HUES6 (cell line): Measurements from ENCODE around the gene PPP2R2B.

Source experiments
- H3K27ac ChIP-seq: 2 replicates; pipeline ENCODE4 v1.7.0; 2013; ENCODE audit warnings: low read depth, mild to moderate bottlenecking, low read length, inconsistent platforms
- H3K27me3 ChIP-seq: 2 replicates; pipeline ENCODE4 v1.6.1; 2013; ENCODE audit warnings: low read length; ENCODE audit not compliant: control insufficient read depth, insufficient read depth
- H3K36me3 ChIP-seq: 2 replicates; pipeline ENCODE4 v1.6.1; 2013; ENCODE audit warnings: low read length; ENCODE audit not compliant: control insufficient read depth, insufficient read depth
- H3K4me1 ChIP-seq: 2 replicates; pipeline ENCODE4 v1.6.1; 2013; ENCODE audit warnings: low read length; ENCODE audit not compliant: control insufficient read depth, insufficient read depth
- H3K4me3 ChIP-seq: 2 replicates; pipeline ENCODE4 v1.5.1; 2013; ENCODE audit warnings: low read depth, low read length
- H3K9ac ChIP-seq: one replicate; pipeline ENCODE4 v1.6.1; 2013; ENCODE audit warnings: mild to moderate bottlenecking, low read length
- H3K9me3 ChIP-seq: 2 replicates; pipeline ENCODE4 v1.6.1; 2013; ENCODE audit warnings: low read depth, low read length; ENCODE audit not compliant: control insufficient read depth, insufficient read depth

PPP2R2B gene

DNA sequence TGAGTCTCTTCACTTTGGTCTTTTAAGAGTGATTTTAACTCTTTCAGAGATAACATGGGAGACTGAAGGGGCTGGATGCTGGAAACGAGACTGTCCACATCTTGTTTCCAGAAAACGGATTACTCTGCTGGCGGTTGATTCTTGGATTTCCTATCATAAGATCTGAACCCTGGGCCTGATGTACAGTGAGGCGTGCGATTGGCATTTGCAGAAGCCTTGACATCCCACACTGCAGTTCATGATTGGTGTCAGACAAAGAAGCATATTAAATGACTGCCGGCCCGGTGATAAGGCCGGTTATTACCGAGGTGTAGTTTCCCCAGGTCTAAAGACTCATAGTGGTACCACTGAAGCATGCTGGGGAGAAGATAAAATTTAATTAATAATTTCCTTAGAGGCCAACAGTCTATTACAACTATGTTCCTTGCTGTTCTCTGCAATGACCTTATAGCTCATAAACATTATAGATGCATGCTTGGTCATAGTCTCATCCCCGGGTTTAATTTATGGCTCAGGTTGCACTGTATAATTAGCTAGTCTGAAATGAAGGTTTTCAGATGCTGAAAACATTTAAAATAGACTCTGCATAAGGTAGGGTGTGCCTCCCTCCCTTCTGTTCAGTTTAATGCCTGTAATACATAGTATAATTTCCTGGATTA lies 99.2 kb downstream of the PPP2R2B start:
- Histone ChIP-seq H3K4me3 (no peak overlapping the region), H3K9ac (no peak overlapping the region), H3K4me1 (no peaks in the 10 kb centered on the region), H3K36me3 (no peaks in the 10 kb centered on the region), H3K27ac (no peak overlapping the region), H3K27me3 (no peaks in the 10 kb centered on the region), H3K9me3 (peaks cover 7% of the 10 kb centered on the region; the same call in 1 of the 2 replicates)

DNA sequence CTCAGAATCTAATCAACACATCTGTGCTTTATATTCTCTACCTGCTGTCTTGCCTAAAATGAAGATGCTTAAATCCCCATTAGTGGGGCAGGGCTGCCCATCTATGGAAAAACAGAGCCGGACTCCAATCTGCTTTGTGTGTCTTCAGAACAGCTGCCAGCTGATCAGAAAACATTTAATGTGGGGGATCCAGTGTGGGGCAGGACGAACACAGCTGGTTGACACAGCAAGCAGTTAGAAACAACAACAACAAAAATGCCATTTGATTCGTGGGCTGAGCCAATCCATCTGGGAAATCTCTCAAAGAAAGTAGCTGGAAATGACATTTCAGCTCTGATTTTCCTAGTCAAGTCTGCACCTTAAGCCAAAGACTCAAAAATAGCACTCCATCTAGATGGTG lies 99.8 kb downstream of the PPP2R2B start:
- H3K27me3 ChIP-seq: no peaks in the 10 kb centered on the region

DNA sequence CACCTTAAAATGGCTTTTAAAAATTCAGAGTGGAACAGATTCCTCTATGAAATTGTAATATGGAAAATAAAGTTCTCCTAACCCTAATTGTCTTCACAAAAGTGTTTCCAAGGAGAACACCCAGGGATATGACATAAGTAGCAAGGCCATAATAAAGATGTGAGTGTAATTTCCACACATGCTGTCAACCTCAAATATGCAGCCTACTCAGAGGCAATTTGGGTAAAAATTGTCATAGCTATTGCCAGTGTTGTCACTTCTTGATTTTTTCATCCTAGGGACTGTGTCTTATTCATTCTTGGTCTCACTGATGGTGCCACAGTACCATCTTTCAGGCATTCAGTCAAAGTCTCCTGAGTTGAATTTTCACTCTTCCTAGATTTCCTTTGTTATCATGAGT lies 100.3 kb downstream of the PPP2R2B start:
- Histone ChIP-seq H3K9me3 (peaks cover 7% of the 10 kb centered on the region; the same call in 1 of the 2 replicates), H3K27ac (no peak overlapping the region), H3K9ac (no peak overlapping the region), H3K4me1 (peaks cover under 1% of the 10 kb centered on the region; the same call in 1 of the 2 replicates), H3K4me3 (no peak overlapping the region), H3K27me3 (no peaks in the 10 kb centered on the region), H3K36me3 (no peaks in the 10 kb centered on the region)

More for the DNA sequence above, 99.8 kb downstream of the PPP2R2B start:
- Histone ChIP-seq H3K4me1 (no peaks in the 10 kb centered on the region), H3K4me3 (no peak overlapping the region), H3K27ac (no peak overlapping the region), H3K36me3 (no peaks in the 10 kb centered on the region), H3K9me3 (peaks cover 7% of the 10 kb centered on the region; the same call in 1 of the 2 replicates), H3K9ac (no peak overlapping the region)

DNA sequence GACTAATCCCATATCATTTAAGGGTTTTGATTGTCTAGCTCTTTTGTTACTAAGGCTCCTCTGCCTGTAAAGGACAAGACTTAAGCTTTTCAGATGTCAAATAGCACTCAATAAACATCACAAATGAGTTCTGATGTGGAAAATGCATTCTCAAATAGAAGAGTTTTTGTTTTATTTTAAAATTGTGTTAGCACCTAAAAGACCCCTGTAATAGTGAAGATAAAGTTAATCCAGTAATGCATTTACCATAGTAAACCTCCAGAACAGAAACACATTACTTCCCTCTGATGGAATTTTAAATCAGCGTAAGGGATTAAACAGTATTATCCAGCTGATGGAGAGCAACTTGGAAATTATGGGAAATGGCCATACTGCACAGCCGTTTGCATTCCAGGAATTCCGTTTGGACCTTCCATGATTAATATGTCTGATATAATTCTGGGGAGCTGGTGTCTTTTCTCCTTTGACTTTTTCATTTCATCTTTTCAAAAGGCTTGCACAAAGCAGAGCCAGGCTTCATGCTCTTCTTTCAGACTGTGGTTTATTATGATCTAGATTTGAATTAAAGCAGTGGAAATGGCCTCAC lies 105.6 kb downstream of the PPP2R2B start:
- Histone ChIP-seq H3K27me3 (no peaks in the 10 kb centered on the region), H3K9ac (no peak overlapping the region), H3K4me1 (peaks cover 8% of the 10 kb centered on the region; the same call in 1 of the 2 replicates), H3K36me3 (no peaks in the 10 kb centered on the region), H3K9me3 (0 out of 2 replicates have a peak, but pooled peaks cover 2% of the 10 kb centered on the region), H3K4me3 (no peak overlapping the region), H3K27ac (0 out of 2 replicates have a peak overlapping the region, but pooled peaks have one; percentile 45)

DNA sequence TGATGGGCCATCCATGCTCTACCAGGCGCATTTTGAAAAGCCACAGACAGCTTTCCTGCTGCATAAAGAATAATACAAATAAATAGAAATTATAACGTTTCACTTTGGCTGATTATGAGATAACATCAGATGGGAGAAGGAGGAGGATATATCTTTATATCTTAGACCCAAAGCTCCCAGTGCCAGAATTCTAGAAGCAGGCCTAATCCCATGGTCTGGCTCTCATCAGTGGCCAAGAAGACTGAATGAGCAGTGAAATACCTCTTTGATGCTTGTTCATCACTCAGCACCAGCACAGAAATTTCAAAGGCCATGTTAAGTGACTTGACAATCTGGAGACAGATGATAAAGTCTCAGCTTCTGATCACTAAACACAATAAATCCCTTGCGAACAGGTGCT lies 107.6 kb downstream of the PPP2R2B start:
- H3K36me3 ChIP-seq: no peaks in the 10 kb centered on the region
- H3K4me3 ChIP-seq: no peak overlapping the region
- no peaks in the 10 kb centered on the region for H3K27me3 ChIP-seq
- H3K9ac ChIP-seq: no peak overlapping the region
- H3K27ac ChIP-seq: no peak overlapping the region
- H3K4me1 ChIP-seq: peaks cover 8% of the 10 kb centered on the region; the same call in 1 of the 2 replicates
- H3K9me3 ChIP-seq: 0 out of 2 replicates have a peak, but pooled peaks cover 2% of the 10 kb centered on the region

DNA sequence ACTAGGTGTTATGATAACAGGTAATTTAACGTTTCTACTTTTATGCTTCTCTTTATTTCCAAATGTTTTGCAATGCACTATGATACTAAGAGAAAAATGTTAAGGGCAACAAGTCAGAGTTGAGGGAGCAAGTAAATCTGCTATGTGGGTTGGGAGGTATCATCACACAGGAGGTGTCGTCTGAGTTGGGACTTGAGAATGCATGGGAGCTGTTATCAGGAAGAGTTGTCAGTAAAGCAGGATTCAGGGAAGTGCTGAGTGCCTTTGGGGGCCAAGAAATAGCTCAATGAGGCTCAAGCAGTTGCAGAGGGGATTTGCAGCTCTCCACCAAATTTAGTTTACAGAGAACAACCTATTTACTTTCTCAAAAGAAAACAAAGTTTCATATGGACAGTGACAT lies 108.0 kb downstream of the PPP2R2B start:
- H3K4me3 ChIP-seq: no peak overlapping the region
- no peaks in the 10 kb centered on the region for H3K36me3 ChIP-seq
- H3K27ac ChIP-seq: no peak overlapping the region
- no peaks in the 10 kb centered on the region for H3K27me3 ChIP-seq
- peaks cover 8% of the 10 kb centered on the region; the same call in 1 of the 2 replicates for H3K4me1 ChIP-seq
- no peak overlapping the region for H3K9ac ChIP-seq
- 0 out of 2 replicates have a peak, but pooled peaks cover 1% of the 10 kb centered on the region for H3K9me3 ChIP-seq

DNA sequence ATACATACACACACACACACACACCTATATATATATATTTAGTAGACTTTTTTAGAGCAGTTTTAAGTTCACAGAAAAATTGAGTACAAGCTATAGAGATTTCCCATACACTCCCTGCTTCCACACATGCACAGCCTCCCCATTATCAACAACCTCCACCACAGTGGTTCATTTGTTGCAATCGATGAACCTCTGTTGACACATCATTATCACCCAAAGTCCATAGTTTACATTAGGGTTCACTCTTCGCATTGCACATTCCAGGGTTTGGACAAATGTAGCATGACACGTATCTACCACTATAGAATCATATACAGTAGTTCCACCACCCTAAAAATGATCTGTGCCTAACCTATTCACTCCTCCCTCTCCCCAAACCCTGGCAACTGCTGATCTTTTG lies 111.0 kb downstream of the PPP2R2B start:
- H3K9me3 ChIP-seq: no peaks in the 10 kb centered on the region
- peaks cover 3% of the 10 kb centered on the region; the same call in 1 of the 2 replicates for H3K4me1 ChIP-seq
- H3K27ac ChIP-seq: no peak overlapping the region
- H3K27me3 ChIP-seq: no peaks in the 10 kb centered on the region
- no peak overlapping the region for H3K4me3 ChIP-seq
- H3K36me3 ChIP-seq: no peaks in the 10 kb centered on the region
- H3K9ac ChIP-seq: no peak overlapping the region

DNA sequence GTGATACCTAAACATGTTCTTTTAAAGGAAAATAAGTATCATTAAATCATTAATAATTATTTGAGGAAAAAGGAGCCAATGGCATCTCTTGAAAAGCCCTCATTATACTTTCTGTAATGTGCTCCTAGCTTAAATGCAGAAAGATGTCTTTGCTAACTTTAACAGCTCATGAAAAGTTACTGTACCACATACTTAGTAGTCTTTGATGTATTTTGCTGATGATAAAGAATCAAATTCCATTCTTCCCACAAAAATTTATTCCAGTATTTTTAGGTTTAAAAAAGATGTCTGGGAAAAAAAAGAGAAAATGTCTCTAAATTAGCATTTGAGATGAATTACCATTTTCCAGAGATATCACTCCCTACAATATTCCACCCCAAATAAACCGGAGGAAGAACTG lies 112.5 kb downstream of the PPP2R2B start:
- Histone ChIP-seq H3K27ac (no peak overlapping the region), H3K4me1 (0 out of 2 replicates have a peak, but pooled peaks cover 3% of the 10 kb centered on the region), H3K36me3 (no peaks in the 10 kb centered on the region), H3K9ac (no peak overlapping the region), H3K4me3 (no peak overlapping the region), H3K27me3 (no peaks in the 10 kb centered on the region), H3K9me3 (no peaks in the 10 kb centered on the region)

DNA sequence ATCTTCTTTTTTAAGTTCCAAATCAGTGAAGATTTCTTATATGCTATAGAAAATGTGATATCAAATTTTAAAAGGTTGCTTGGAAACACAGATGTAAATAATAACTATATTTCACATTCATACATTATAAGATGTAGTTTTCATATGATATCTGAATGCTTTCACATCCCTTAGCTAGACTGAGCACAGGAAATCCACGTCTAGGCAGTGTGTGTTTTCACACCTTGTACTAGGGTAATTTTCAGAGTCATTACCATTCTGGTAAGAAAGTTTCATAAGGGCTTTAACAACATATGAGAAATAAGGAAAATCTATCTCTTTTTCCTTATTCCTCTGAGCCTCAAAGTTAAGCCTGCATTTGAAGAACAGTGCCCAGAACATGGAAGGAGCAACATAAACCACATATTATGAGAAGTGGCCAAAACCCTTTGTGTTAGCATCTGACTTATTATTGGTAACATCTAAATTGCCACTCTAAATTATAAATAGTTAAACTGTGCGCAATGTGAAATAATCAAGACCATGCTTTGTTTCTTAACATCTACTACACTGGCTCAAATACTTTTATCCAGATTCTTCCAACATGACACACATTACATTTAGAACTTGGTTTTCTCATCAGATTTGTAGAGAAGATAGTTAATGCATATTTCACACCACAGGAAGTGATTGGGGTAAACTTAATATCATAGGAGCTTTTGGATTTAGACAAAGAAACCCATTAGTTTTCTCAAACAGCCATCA lies 113.3 kb downstream of the PPP2R2B start:
- Histone ChIP-seq H3K4me1 (0 out of 2 replicates have a peak, but pooled peaks cover 3% of the 10 kb centered on the region), H3K27ac (no peak overlapping the region), H3K36me3 (no peaks in the 10 kb centered on the region)

DNA sequence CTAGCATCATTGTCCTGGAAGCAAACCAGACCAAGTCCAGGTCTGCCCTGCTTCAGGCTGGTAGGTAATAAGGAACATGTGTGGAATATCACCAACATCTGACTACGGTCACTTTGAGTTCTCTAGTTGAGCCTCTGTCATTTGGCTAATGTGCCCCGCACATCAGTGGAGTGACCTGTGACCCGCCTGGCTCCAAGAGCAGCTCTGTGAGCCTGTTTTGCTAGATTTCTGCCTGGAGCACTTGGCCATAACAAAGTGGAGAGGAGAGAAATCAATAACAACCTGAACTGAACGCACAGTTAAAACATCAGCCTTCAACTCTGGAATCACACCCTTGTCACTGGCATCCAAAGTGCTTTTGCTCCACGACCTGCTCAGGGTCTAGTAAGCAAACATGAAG lies 115.7 kb downstream of the PPP2R2B start:
- H3K9me3 ChIP-seq: no peaks in the 10 kb centered on the region
- no peak overlapping the region for H3K27ac ChIP-seq
- H3K36me3 ChIP-seq: no peaks in the 10 kb centered on the region
- H3K4me1 ChIP-seq: 0 out of 2 replicates have a peak, but pooled peaks cover 3% of the 10 kb centered on the region
- no peaks in the 10 kb centered on the region for H3K27me3 ChIP-seq
- H3K9ac ChIP-seq: no peak overlapping the region
- H3K4me3 ChIP-seq: no peak overlapping the region

More for the DNA sequence above, 113.3 kb downstream of the PPP2R2B start:
- Histone ChIP-seq H3K27me3 (no peaks in the 10 kb centered on the region), H3K9ac (no peak overlapping the region), H3K9me3 (no peaks in the 10 kb centered on the region), H3K4me3 (no peak overlapping the region)

DNA sequence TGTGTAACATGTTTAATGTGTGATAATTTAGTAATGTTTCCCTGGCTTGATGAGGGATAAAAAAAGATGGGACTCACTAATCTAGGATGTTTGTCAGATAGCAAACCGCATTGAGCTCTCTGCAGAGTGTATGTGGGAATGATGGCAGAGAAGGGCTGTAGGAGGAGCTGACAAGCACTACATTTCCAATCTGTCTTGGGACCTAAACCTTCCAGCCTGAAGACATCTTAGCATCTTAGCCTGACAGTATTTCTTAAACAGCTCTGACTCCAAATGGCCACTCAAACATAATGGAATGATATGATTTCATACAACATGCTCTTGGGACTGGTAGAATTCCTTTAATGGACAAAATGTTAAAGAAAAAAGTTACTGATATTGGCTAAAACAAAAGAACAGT lies 116.7 kb downstream of the PPP2R2B start:
- no peaks in the 10 kb centered on the region for H3K9me3 ChIP-seq
- no peaks in the 10 kb centered on the region for H3K36me3 ChIP-seq
- no peaks in the 10 kb centered on the region for H3K27me3 ChIP-seq
- no peak overlapping the region for H3K4me3 ChIP-seq
- H3K9ac ChIP-seq: no peak overlapping the region
- H3K27ac ChIP-seq: no peak overlapping the region
- peaks cover 3% of the 10 kb centered on the region; the same call in 1 of the 2 replicates for H3K4me1 ChIP-seq
